NCI-H128 (cell line): ENCODE results near the gene ABCG5.

ENCODE experiments used
- DNase-seq: peaks from one replicate; lab custom pipeline; 2025; ENCODE audit not compliant: unreplicated experiment; lab: John Stamatoyannopoulos, UW

ABCG5 gene

GRCh38 chr2:43842866-43843226, 4.2 kb upstream of the ABCG5 start:
- no peak for DNase-seq

GRCh38 chr2:43841949-43842865, 3.6 kb upstream of the ABCG5 start:
- no peak for DNase-seq

- DNase-seq = no peak
These were observed 2.3 kb upstream of the ABCG5 start for GRCh38 chr2:43840965-43841364.

GRCh38 chr2:43839776-43840564, 1.3 kb upstream of the ABCG5 start:
- no peak for DNase-seq

GRCh38 chr2:43837831-43838559, 644 bp downstream of the ABCG5 start:
- DNase-seq = no peak

GRCh38 chr2:43837033-43837432, 1.6 kb downstream of the ABCG5 start:
- no peak for DNase-seq

- DNase-seq = no peak
These were observed 6.2 kb downstream of the ABCG5 start for GRCh38 chr2:43832457-43832856.

- no peak for DNase-seq
These were observed 6.9 kb downstream of the ABCG5 start for GRCh38 chr2:43831543-43832294.

GRCh38 chr2:43826305-43827250, 12.1 kb downstream of the ABCG5 start:
- DNase-seq = no peak

- DNase-seq = no peak
These were observed 12.8 kb downstream of the ABCG5 start for GRCh38 chr2:43825841-43826240.

GRCh38 chr2:43824951-43825493, 13.6 kb downstream of the ABCG5 start:
- no peak for DNase-seq

- no peak for DNase-seq
These were observed 14.1 kb downstream of the ABCG5 start for GRCh38 chr2:43824512-43824911.

- DNase-seq = no peak
These were observed 14.9 kb downstream of the ABCG5 start for GRCh38 chr2:43823751-43824150.

- no peak for DNase-seq
These were observed 15.8 kb downstream of the ABCG5 start for GRCh38 chr2:43822839-43823238.

GRCh38 chr2:43819491-43820163, 19.0 kb downstream of the ABCG5 start:
- no peak for DNase-seq

- no peak for DNase-seq
These were observed 19.9 kb downstream of the ABCG5 start for GRCh38 chr2:43818761-43819160.

GRCh38 chr2:43814711-43815110, 23.9 kb downstream of the ABCG5 start:
- DNase-seq = no peak

- no peak for DNase-seq
These were observed 25.7 kb downstream of the ABCG5 start for GRCh38 chr2:43812947-43813346.

- DNase-seq = no peak
These were observed 26.6 kb downstream of the ABCG5 start for GRCh38 chr2:43812006-43812405.
